ENCODE measurements around the gene GRIK3.

- TF ChIP-seq, protein P1, sequence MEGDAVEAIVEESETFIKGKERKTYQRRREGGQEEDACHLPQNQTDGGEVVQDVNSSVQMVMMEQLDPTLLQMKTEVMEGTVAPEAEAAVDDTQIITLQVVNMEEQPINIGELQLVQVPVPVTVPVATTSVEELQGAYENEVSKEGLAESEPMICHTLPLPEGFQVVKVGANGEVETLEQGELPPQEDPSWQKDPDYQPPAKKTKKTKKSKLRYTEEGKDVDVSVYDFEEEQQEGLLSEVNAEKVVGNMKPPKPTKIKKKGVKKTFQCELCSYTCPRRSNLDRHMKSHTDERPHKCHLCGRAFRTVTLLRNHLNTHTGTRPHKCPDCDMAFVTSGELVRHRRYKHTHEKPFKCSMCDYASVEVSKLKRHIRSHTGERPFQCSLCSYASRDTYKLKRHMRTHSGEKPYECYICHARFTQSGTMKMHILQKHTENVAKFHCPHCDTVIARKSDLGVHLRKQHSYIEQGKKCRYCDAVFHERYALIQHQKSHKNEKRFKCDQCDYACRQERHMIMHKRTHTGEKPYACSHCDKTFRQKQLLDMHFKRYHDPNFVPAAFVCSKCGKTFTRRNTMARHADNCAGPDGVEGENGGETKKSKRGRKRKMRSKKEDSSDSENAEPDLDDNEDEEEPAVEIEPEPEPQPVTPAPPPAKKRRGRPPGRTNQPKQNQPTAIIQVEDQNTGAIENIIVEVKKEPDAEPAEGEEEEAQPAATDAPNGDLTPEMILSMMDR (IDR thresholded peaks at IDR 0.05; ENCODE audit: low read depth, low read length, poor library complexity, severe bottlenecking): no peak
- TF ChIP-seq EZH2phosphoT487 (IDR thresholded peaks at IDR 0.05; ENCODE audit: borderline replicate concordance, low read length): no peak
These were observed 68.8 kb downstream of the GRIK3 start for GRCh38 chr1:36965275-36966159.

All from DOHH2 (cell line).